ENCODE measurements around the gene SOX13.
A peak's percentile ranks its signal among the peaks of the same experiment; 100 is the strongest.
"Not testable (repeated sequence)": the region's sequence is repeated elsewhere in the genome, so short reads cannot be mapped to it uniquely, and the experiment has no call there.

Gene SOX13

DNA sequence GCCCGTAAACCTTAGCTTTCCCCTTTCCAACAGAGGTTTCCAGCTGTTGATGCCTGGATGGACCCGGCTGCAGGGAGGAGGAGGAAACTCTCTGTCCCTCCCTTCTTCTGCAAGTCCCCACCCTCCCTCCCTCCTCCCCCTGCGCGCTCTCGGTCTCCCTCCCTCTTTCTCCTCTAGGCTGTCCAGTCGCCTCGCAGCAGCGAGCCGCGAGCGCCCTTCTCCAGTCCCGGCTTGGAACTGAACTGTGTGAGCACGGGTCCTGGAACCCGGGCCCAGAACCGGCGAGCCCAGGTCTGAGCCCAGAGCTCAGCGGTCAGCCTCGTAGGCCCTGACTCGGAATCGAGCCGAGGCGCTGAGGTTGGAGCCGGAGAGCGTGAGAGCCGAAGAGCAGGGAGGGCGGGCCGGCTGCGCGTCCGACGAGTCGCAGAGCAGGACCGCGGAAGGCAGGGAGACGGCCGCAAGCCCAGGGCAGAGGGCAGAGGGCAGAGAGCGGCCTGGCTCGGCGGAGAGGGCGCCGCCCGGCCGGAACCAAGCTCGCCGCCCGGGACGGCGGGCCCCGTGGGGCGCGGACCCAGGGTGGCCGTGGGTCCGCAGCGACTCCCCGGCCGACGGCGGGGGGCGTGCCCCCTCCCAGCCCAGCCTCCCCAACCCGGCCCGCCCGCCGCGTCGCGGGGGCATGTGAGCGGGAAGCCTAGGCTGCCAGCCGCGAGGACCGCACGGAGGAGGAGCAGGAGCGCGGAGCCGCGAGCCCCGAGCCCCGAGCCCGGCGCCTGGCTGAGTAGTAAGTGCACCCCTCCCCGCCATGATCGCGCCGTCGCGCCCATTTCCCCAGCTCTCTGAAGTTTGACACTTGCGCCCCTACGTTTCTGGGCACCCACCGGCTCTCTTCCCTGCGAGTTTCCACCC lies at the start of gene SOX13:
Gene SOX13, plus strand, starts transcription at position 185 of the 906 bp plus-strand sequence. CDS start 39,801 bp downstream, outside the sequence.
- peak; percentile 50 for DNase-seq (ENCODE audit: low read depth)

DNA sequence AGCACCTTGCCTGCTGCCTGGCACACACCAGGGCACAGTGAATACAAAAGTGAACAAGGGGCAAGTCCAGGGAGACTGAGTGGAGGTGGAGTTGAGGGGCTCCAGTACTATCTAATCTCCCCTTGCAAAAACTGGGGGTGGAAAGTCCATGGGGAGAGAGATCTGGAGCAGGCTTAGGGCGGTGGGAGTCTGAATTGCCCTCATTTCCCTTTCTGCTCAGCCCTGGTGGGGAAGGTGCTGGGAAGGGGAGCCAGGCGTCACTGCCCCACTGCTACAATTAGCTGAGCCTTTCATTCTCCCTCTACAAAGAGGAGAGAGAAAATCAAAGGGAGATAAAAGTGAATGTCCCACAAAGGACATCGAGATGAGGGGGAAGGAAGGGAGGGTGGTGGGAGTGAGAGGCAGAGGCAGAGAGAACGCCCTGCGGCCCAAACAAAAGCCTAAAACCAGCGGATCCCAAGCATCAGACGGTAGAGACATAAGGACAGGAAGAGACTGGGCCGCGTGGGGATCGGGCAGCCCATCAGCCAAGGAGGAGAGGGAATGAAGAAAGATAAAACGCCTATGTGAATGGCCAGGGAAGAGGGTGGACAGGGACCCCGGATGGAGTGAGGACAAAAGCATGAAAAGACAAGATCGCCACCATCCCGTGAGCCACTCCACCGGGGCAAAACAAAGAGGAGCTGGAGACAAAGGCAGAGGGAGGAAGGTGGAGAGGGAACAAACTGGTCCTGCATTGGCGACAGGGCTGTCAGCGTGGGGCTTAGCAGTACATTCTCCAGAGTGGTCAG lies 46.8 kb upstream of the SOX13 start:
- DNase-seq (ENCODE audit: low read depth), result no peak

- DNase-seq (ENCODE audit: low read depth), result no peak
Observed at GRCh38 chr1:204027446-204027845, 45.5 kb upstream of the SOX13 start.

GRCh38 chr1:204029016-204029415 lies 43.9 kb upstream of the SOX13 start:
- no peak for DNase-seq (ENCODE audit: low read depth)

GRCh38 chr1:204031098-204031710 lies 41.7 kb upstream of the SOX13 start:
- DNase-seq (ENCODE audit: low read depth), result no peak

- no peak for DNase-seq (ENCODE audit: low read depth)
Observed at GRCh38 chr1:204032642-204033235, 40.2 kb upstream of the SOX13 start.

GRCh38 chr1:204033306-204033705 lies 39.6 kb upstream of the SOX13 start:
- DNase-seq (ENCODE audit: low read depth), result no peak

- DNase-seq (ENCODE audit: low read depth), result no peak
Observed at GRCh38 chr1:204036882-204037655, 35.8 kb upstream of the SOX13 start.

- no peak for DNase-seq (ENCODE audit: low read depth)
Observed at GRCh38 chr1:204041232-204041767, 31.6 kb upstream of the SOX13 start.

- DNase-seq (ENCODE audit: low read depth), result no peak
Observed at GRCh38 chr1:204041803-204042505, 31.0 kb upstream of the SOX13 start.

DNA sequence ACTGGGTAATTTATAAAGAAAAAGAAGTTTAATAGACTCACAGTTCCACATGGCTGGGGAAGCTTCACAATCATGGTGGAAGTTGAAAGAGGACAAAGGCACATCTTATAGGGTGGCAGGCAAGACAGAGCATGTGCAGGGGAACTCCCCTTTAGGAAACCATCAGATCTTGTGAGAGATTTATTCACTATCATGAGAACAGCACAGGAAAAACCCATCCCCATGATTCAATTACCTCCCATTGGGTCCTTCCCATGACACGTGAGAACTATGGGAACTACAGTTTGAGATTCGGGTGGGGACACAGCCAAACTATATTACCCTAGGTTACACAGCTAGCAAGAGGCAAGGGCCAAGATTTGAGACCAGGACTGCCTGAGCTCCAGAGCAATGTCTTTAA lies 30.4 kb upstream of the SOX13 start:
- DNase-seq (ENCODE audit: low read depth), result no peak

DNA sequence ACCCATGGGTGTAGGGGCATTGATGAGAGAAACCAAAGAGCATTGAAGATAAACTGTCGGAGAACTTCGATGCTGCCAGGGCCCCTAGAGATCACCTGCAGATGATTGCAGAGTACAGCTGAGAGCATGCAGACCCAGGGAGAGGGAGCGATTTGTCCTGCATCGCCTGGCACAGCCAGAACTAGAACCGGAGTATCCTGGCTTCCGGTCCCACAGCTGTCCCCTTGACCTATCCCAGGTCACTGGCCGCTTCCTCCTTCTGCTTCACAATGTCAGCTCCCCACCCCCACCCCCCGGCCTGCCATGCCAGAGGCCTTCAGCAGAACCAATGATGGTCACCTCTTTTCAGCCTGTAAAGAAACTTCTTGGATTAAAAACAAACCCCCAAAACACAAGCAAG lies 29.2 kb upstream of the SOX13 start:
- no peak for DNase-seq (ENCODE audit: low read depth)

- DNase-seq (ENCODE audit: low read depth), result no peak
Observed at GRCh38 chr1:204044448-204044847, 28.5 kb upstream of the SOX13 start.

DNA sequence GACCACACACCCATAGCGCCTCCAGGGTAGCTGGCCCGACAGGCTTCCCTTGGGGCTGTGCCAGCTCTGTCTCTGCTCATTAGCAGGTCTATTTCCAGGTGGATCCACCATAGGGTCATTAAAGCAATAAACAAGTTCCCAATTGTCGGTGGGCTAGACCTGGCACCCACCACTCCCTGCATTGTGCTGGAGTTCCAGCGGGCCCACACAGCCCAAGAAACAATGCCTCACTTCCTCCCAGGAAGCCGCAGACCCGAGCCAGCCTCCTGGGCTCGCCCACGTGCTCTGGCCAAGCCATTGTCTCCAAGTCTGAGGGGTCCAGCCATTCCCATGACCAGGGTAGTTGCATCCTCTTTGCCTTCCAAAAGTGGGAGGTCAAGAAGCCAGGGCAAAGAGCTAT lies 27.5 kb upstream of the SOX13 start:
- no peak for DNase-seq (ENCODE audit: low read depth)

GRCh38 chr1:204046346-204046745 lies 26.6 kb upstream of the SOX13 start:
- DNase-seq (ENCODE audit: low read depth), result no peak

- not testable (repeated sequence) for DNase-seq (ENCODE audit: low read depth)
Observed at GRCh38 chr1:204048796-204049195, 24.1 kb upstream of the SOX13 start.

DNA sequence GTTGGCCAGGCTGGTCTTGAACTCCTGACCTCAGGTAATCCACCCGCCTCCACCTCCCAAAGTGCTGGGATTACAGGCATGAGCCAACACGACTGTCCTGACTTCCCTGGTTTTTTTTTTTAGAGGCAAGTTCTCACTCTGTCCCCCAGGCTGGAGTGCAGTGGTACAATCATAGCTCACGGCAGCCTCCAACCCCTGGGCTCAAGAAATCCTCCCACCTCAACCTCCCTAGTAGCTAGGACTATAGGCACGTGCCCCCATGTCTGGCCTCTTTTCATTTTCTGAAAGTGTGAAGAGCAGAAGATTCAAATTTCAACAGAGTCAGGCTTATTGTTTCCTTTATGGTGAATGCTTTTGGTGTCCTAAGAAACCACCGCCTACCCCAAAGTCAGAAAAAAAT lies 21.7 kb upstream of the SOX13 start:
- DNase-seq (ENCODE audit: low read depth), result no peak

- no peak for DNase-seq (ENCODE audit: low read depth)
Observed at GRCh38 chr1:204051718-204052117, 21.2 kb upstream of the SOX13 start.

DNA sequence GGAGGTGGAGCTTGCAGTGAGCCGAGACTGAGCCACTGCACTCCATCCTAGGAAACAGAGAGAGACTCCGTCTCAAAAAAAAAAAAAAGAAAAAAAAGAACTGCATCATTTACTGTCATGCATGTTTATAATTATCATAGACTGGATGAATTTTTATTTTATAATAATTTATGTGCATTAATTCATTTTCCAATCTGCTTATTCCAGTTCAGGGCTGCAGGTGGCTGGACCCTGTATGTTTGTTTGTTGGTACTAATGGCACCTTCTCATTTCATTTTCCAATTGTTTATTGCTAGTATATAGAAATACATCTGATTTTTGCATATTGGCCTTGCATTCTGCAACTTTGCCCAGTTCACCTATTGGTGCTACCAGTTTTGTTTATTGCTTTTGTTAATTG lies 19.0 kb upstream of the SOX13 start:
- no peak for DNase-seq (ENCODE audit: low read depth)

- DNase-seq (ENCODE audit: low read depth), result no peak
Observed at GRCh38 chr1:204059970-204060369, 12.9 kb upstream of the SOX13 start.

DNA sequence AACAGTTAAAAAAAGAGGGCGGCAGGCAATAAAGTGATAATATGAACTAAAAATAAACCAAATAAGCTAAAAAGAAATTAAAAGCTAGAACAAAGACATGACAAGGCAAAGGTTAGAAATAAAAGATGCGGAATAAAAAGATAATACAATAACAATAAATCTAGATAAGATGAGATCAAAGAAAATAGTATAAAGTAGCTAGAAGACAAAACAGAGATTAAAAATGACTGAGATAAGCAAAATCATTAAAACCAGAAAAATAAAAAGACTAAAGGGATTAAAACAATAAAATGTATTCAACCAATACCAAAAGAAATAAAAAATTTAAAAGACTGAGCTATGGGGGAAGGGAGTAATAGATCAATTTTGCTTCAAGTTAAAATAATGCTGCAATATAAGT lies 10.8 kb upstream of the SOX13 start:
- DNase-seq (ENCODE audit: low read depth), result no peak

Data from non-pigmented ciliary epithelial cell (primary cell).